ENCODE results near the gene DGKD.

DNA sequence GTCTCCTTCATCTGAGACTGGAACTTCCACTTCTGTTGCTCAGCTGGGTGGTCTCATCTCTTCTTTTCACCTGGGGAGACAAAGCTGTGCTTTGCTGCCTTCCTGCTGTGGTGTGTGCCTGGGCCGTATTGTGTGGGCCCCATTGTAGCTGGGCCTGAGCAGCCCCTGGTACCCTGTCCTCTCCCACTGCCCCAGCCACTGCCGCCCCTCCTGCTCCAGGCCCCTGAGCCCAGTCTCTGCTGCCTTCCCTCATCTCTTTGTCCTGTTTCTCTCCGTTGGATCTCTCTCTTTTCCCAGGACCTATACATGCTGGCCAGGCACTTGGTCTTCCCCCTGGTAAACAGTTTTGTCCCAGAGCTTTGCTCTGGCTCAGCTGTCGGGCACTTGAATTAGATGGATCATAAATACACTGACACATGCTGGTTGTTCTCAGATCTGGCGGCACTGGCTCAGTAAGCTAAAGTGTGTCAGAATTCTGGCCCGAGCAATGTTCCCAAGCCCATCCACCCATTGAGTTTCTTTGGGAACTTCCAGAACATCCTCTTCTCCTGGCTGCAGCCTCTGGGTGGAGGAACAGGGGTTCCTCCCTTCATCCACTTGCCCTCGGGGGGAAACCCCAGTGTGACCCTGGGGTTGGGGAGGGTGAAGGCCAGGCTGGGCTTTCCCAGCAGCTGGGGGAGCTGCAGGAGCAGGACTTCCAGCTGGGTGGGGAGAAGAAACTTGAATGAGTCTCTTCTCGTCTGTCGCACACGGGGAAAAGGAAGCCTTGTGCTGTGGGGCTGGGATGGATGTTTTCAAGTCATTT lies 99.0 kb downstream of the DGKD start:
- TF ChIP-seq, protein P1, sequence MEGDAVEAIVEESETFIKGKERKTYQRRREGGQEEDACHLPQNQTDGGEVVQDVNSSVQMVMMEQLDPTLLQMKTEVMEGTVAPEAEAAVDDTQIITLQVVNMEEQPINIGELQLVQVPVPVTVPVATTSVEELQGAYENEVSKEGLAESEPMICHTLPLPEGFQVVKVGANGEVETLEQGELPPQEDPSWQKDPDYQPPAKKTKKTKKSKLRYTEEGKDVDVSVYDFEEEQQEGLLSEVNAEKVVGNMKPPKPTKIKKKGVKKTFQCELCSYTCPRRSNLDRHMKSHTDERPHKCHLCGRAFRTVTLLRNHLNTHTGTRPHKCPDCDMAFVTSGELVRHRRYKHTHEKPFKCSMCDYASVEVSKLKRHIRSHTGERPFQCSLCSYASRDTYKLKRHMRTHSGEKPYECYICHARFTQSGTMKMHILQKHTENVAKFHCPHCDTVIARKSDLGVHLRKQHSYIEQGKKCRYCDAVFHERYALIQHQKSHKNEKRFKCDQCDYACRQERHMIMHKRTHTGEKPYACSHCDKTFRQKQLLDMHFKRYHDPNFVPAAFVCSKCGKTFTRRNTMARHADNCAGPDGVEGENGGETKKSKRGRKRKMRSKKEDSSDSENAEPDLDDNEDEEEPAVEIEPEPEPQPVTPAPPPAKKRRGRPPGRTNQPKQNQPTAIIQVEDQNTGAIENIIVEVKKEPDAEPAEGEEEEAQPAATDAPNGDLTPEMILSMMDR (IDR thresholded peaks at IDR 0.05): no peak
- TF ChIP-seq POLR2A (IDR thresholded peaks at IDR 0.05): no peak
